ENCODE measurements around the gene DRG2.

DRG2 gene

DNA sequence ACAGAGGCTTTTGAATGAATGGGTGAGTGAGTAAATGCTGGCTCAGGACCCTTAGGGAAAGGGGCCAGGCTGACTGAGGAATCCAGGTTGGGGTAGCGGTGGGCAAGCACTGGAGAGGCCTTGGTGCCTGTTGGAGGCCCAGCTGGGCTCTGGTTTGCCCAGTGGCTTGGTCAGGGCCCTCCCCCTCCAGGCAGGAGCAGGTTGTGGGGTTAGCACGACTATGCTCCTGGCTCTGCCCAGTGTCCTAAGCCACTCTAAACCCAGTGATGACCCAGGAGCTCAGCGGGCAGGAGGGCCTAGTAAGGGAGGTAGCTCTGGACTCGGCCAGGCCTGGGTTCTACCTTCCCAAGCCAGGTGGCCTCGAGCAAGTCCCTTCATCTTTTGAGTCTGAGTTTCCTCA lies 28.3 kb downstream of the DRG2 start:
- DNase-seq (ENCODE audit: low spot score): no peak

DNA sequence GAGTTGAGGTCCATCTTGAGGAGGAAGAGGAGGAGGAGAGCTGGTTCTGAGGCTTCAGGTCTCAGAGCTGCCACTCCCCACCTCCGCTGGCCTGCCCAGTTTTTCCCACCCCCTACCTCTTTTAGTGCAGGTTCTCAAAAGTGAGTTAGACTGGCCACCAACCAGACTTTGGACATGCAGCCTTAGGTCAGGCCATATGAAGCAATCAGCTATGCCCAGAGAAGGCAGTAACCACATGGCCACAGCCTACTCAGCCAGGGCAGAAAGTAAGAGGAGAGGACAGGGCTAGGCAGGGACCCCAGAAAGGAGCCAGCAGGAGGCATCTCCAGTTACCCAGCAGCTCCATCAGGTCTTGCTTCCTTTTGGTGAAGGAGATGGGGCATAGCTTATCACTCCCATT lies 29.8 kb downstream of the DRG2 start:
- no peak for DNase-seq (ENCODE audit: low spot score)

DNA sequence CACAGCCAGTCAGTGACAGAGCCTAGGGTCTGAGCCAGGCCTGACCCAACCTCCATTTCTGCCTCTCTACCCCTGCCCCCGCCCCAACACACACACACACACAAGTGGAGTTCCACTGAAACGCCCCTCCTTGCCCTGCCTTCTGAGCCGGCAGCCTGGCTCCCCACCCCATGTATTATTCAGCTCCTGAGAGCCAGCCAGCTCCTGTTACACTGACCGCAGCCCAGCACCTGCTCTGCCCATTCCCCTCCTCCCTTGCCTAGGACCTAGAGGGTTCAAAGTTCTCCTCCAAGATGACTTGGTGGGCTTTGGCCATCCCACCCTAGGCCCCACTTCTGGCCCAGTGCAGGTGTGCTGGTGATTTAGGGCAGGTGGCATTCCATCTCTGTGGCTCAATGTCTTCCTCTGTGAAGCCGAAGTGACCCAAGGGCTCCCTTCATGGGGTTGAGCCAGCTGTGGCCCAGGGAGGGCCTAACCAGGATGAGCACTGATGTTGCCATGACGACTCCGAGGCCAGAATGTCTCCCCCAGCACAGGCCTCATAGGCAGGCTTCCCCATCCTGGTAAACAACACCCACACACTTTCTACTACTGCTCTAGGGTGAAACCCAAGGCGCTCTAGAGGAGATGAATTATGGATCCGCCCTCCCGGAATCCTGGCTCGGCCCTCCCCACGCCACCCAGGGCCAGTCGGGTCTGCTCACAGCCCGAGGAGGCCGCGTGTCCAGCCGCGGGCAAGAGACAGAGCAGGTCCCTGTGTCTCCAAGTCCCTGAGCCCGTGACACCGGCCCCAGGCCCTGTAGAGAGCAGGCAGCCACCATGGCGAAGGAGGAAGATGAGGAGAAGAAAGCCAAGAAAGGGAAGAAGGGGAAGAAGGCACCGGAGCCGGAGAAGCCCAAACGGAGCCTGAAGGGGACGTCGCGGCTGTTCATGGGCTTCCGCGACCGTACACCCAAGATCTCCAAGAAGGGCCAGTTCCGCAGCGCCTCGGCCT lies 30.5 kb downstream of the DRG2 start:
- DNase-seq (ENCODE audit: low spot score): no peak

DNA sequence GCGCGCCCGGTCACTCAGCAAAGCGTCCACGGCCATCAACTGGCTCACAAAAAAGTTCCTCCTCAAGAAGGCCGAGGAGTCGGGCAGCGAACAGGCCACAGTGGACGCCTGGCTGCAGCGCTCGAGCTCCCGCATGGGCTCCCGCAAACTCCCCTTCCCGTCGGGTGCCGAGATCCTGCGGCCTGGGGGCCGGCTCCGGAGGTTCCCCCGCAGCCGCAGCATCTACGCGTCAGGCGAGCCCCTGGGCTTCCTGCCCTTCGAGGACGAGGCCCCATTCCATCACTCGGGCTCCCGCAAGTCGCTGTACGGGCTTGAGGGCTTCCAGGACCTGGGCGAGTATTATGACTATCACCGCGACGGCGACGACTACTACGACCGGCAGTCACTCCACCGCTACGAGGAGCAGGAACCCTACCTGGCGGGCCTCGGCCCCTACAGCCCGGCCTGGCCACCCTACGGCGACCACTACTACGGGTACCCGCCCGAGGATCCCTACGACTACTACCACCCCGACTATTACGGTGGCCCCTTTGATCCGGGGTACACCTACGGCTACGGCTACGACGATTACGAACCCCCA lies 31.5 kb downstream of the DRG2 start:
- no peak for DNase-seq (ENCODE audit: low spot score)

DNA sequence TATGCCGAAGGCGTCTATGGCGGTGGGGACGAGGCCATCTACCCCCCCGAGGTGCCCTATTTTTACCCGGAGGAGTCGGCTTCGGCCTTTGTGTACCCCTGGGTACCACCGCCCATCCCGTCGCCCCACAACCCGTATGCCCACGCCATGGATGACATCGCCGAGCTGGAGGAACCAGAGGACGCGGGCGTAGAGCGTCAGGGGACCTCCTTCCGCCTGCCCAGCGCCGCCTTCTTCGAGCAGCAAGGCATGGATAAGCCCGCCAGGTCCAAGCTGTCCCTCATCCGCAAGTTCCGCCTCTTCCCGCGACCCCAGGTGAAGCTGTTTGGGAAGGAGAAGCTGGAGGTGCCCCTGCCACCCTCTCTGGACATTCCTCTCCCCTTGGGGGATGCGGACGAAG lies 32.2 kb downstream of the DRG2 start:
- no peak for DNase-seq (ENCODE audit: low spot score)

DNA sequence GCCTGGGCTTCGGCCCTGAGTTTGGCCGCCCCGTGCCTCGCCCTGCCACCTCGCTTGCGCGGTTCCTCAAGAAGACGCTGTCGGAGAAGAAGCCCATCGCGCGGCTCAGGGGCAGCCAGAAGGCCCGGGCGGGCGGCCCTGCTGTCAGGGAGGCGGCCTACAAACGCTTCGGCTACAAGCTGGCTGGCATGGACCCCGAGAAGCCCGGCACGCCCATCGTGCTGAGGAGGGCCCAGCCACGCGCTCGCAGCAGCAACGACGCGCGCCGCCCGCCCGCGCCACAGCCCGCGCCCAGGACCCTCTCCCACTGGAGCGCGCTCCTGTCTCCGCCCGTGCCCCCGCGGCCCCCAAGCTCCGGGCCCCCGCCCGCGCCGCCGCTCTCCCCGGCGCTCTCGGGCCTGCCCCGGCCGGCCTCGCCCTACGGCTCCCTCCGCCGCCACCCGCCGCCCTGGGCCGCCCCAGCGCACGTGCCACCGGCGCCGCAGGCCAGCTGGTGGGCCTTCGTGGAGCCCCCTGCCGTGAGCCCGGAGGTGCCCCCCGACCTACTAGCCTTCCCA lies 32.8 kb downstream of the DRG2 start:
- no peak for DNase-seq (ENCODE audit: low spot score)

DNA sequence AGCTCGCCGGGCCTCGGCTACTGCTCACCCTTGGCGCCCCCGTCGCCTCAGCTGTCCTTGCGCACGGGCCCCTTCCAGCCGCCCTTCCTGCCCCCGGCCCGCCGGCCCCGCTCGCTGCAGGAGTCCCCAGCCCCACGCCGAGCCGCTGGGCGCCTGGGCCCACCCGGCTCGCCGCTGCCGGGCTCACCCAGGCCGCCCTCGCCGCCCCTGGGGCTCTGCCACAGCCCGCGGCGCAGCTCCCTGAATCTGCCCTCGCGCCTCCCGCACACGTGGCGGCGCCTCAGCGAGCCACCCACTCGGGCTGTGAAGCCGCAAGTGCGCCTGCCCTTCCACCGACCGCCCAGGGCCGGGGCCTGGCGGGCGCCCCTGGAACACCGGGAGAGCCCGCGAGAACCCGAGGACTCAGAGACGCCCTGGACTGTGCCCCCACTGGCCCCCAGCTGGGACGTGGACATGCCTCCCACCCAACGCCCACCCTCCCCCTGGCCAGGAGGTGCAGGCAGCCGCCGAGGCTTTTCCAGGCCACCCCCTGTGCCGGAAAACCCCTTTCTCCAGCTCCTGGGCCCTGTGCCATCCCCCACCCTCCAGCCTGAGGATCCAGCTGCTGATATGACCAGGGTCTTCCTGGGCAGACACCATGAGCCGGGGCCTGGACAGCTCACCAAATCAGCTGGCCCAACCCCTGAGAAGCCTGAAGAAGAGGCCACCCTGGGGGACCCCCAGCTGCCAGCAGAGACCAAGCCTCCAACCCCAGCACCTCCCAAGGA lies 33.6 kb downstream of the DRG2 start:
- DNase-seq (ENCODE audit: low spot score): no peak

DNA sequence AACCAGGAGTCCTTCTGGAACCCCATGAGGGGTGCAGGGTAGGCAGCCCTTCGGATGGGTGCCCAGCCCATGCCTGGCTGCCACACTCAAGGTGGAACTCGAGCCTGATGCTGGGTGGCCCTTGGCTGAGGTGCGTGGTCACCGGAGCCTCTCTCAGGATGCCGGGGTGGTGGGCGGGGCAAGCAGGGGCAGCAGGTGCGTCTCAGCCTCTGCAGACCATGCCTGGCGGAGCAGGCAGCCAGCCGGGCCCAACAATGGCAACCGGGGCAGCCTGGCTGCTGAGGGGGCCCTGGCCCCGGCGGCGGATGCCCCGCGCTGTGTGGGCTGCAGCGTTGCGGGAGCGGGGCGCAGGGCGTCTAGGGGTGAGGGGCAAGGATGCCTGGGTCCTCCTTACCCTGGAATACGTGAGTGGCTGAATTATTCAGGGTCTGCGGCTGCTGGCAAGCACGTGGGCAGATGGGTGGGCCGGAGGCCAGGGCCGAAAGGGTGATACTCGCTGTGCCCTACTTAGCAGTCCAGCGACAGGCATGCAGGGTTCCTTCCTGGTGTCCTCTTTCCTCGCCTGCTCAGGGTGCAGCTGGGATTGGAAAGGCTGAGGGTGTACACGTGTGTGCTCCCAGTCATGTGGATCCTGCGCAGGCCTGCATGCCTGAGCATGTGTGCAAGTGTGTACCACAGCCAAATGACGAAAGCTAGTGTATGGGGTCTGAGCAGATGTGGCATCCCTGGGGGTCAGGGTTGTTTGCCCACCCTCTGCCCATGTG lies 35.4 kb downstream of the DRG2 start:
- DNase-seq (ENCODE audit: low spot score): no peak

DNA sequence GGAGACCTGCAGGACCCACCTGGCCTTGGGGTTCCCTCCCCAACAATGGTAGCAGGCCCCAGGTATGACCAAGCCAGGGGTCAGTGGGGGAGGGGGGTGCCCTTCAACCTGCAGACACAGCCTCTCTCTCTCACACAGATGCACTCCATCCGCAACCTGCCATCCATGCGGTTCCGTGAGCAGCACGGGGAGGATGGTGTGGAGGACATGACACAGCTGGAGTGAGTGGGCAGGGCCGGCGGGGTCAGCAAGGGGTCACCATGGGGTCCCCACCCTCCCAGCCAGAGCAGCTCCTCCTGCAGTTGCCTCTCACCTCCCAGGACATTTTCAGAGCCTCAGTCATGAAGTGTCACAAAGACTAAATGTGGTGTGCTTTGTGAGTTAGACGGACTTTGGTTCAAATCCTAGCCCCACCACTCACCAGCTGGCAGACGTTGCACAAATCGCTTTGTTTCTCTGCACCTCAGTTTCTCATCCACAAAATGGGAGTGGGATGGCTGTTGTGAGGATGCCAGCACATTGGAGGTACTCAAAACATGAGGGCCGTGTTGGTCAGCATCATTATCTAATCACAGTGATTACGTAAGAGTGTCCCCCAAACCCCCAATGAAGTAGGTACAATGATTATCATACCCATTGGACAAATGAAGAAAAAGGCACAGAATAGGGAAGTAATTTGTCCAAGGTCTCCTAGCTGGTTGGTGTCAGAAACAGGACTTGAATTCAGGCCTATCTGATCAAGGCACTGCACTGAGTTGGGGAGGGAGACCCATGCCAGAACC lies 36.8 kb downstream of the DRG2 start:
- no peak for DNase-seq (ENCODE audit: low spot score)

DNA sequence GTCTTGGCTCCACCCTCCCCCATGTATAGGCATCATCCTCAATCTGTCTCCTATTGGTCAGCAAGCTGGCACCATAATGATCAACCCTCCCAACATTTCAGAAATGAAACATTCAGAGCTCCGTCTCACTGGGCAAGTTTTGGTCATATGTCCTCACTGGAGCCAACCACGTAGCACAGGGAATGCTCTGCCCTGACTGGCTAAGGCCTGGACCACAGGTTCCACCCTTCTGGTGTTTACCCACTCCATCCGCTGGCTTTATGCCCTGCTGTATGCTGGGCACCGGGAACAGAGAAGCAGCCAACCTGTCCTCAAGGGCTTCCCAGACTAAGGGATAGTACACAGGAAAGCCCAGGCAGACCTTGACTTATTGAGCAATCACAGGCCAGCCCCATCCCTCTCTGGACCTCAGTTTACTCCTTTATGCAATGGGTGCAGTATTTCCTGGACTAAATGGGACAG lies 41.3 kb downstream of the DRG2 start:
- no peak for DNase-seq (ENCODE audit: low spot score)

DNA sequence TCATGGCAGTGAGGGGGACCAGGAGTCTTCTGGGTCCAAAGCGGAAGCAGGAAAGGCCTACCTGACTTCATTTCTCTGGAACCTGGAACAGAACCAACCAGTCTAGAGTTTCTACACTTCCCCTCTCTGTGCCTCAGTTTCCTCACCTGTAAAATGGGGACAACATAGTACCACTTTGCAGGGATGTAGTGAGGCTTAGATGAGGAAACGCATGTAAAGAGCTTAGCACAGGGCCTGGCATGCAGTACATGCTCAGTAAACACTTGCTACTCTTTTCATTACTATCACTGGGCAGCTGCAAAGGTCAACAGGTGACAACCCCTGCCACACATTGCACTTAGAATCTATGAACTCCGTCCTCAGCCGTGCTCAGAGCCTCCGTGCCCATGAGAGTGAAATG lies 45.0 kb downstream of the DRG2 start:
- no peak for DNase-seq (ENCODE audit: low spot score)

DNA sequence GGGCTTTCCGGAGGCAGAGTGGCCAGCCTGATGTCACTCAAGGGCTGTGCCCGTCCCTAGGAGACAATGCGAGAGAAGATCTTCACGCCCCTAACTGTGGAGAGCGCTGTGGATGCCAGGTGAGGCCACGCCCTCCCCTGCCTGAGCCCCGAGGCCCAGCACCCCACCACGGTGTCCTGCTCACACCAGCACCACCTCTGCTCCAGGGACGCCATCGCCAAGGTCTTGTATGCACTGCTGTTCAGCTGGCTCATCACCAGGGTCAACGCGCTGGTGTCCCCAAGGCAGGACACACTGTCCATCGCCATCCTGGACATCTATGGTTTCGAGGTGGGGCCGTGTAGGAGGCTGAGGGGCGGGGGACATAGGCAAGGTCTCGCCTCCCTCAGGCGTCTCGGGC lies 48.6 kb downstream of the DRG2 start:
- DNase-seq (ENCODE audit: low spot score): no peak

DNA sequence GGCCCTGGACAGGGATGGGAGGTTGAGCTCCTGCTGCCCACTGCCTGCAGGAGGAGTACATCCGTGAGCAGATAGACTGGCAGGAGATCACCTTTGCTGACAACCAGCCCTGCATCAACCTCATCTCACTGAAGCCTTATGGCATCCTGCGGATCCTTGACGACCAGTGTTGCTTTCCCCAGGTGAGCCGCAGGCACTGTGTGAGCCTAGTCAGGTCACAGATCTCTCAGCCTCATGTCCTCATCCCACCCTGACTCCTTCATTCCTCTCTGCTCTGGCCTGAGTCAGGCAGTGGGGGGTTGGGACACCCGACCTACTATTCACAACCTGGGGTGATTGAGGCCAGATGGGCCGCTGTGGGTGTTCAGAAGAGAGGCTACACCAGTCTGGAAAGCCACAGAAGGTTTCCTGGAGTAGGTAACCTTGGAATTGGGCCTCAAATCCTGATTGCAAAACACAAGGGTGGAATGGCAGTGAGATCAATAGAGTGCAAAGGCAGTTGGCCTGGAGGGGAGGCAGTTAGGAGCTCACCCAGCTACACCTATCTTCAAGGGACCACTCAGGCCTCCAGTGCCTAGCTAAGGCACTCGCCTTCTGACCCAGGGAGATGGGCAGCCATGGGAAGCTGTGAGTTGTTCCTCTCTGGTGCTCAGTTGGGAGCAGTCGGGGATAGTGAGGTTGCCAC lies 50.5 kb downstream of the DRG2 start:
- DNase-seq (ENCODE audit: low spot score): no peak

DNA sequence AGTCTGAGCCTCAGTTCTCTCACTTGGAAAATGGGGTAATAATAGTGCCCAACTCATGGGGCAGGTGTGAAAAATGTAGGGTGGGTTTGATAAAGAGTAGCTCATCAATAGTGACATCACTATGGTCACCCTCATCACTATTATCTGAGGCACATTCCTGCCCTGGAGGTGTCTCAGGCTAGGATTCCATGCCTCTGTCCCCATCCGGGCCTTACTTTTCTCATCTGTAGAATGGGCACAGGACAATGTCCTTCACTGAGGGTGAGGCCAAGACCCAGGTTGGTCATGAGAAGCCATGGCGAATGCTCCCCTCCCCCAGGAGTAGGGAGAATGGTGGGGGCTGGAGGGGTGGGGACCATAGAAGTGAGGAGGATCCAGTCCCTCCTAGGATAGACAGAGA lies 51.3 kb downstream of the DRG2 start:
- DNase-seq (ENCODE audit: low spot score): no peak

DNA sequence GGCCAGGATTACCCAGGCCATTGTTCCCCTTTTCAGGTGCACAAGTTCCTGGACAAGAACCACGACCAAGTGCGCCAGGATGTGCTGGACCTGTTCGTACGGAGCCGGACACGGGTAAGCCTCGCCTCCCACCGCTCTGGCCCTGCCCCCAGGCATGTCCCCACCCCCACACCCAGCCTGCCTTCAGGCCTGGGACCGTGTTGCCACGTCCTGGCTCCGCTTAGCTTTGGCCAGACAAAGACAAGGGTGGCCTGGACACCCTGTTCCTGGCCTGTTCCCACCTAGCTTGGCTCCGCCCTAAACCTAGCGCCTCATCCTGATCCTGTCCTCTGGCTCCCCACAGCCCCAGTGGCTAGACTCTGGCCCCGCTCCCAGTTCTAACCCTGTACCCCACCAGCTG lies 51.8 kb downstream of the DRG2 start:
- no peak for DNase-seq (ENCODE audit: low spot score)

DNA sequence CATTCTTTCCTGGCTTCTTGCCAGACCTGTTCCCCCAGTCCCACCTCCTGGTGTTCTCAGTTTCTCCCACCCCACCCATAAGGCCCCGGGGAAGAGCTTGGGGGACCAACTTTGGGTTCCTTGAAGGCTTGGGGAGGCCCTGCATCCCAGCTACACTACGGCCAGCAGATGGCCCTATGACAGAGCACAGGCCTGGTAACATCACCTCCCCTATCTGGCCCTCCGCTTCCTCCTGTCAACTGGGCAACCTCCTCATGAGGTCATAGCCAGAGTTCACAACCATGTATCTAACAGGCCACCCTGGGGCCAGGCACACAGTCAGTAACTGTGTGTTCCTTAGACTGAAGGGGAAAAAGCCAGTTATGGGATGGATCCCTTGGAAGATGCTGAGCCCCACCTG lies 52.2 kb downstream of the DRG2 start:
- DNase-seq (ENCODE audit: low spot score): peak; percentile 15

DNA sequence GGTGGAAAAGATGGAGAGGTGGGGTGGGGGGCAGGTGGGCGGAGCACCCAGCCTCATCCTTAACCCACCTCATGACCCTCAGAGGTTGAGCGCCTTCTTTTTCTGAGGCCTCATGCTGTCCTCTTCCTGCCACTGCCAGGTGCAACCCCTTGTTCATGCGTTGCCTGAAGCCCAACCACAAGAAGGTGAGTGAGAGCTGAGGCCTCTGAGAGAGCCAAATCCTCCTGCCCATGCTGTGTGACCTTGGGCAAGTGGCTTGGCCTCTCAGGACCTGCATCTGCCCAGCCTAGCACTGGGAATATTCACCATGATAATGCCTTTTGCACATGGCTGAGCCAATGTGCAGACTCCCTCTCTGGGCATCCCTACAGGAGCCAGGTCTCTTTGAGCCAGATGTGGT lies 52.9 kb downstream of the DRG2 start:
- DNase-seq (ENCODE audit: low spot score): no peak

DNA sequence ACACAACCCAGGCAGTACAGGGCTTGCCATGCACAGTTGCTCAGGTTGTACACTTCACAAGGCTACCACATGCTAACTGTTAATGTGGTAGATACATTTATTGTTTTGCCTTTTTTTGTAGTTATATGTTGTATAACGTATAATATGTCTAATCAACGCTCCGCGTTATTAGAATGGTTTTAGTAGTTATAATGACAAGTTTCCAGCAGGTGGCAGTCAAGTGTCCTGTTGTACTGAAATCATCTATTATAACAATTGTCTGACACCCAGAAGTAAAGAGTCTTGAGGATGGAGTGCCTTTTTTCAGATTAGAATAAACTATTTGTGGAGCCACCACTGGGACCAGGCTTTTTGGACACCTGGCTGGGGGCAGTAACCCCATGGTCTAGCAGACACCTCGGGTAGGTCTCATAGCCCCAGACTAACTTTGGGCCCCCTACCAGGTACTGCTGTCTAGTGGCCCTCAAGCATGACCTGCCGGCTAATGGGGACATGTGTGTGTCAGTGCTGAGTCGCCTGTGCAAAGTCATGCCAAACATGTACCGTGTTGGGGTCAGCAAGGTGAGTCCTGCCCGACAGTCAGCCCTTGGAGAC lies 53.6 kb downstream of the DRG2 start:
- DNase-seq (ENCODE audit: low spot score): peak; percentile 63

DNA sequence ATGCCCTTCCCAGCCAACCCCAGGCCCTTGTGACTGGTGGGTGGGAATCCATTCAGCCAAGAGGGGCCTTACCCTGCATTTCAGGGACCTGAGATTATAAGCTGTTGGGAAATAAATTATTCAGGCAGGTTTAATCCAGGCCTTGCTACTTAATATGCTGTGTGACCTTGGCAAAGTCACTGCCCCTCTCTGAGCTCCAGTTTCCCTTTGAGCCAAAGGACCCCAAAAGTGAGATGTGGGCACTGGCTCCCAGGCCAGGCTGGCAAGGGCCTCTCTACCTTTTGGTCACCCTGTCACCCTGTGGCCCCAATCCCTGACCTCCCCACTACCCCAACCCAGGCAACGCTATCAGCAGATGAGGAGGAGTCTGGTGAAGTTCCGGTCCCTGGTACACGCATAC lies 54.7 kb downstream of the DRG2 start:
- no peak for DNase-seq (ENCODE audit: low spot score)

Measured in kidney tubule cell (primary cell).